Measurements from ENCODE around the gene CNTNAP3.
"Not testable (repeated sequence)": the region's sequence is repeated elsewhere in the genome, so short reads cannot be mapped to it uniquely, and the experiment has no call there.

GRCh38 chr9:39073537-39073936 is 214.4 kb downstream of the CNTNAP3 start:
- not testable (repeated sequence) for TF ChIP-seq ATF7 (IDR thresholded peaks at IDR 0.05; ENCODE audit: low read depth); ESRRA (IDR thresholded peaks at IDR 0.05; ENCODE audit: low read length); POLR2AphosphoS5 (IDR thresholded peaks at IDR 0.05; ENCODE audit: low read length); CTCF (IDR thresholded peaks at IDR 0.05 in 2 of 3, conservative IDR thresholded peaks at IDR 0.05 in 1 of 3; ENCODE audit: control insufficient read depth in 2 of 3, extremely low read depth in 1 of 3, insufficient read depth in 1 of 3, low read depth in 3 of 3, low read length in 3 of 3); FOXK2 (IDR thresholded peaks at IDR 0.05); NFYB (IDR thresholded peaks at IDR 0.05; ENCODE audit: insufficient read depth, low read depth, low read length); SMC3 (IDR thresholded peaks at IDR 0.05; ENCODE audit: borderline replicate concordance, low read length); ELK1 (IDR thresholded peaks at IDR 0.05; ENCODE audit: low read depth, low read length); EP300 (IDR thresholded peaks at IDR 0.05; ENCODE audit: borderline replicate concordance in 1 of 2, control insufficient read depth in 1 of 2, low read depth in 2 of 2, low read length in 2 of 2); TCF12 (IDR thresholded peaks at IDR 0.05; ENCODE audit: low read depth, low read length); CREM (IDR thresholded peaks at IDR 0.05; ENCODE audit: low read depth); HDGF (IDR thresholded peaks at IDR 0.05); ZBTB33 (IDR thresholded peaks at IDR 0.05); SUZ12 (IDR thresholded peaks at IDR 0.05; ENCODE audit: unreplicated experiment)
